HG03108 (cell line): ENCODE measurements around the gene RSRC1.
"Not testable (repeated sequence)": the region's sequence is repeated elsewhere in the genome, so short reads cannot be mapped to it uniquely, and the experiment has no call there.

Experiments used
- ATAC-seq: cut with Tn5 transposase; IDR thresholded peaks from one replicate; pipeline ENCODE4 v1.9.1; 2021; ENCODE audit warnings: moderate library complexity; ENCODE audit not compliant: unreplicated experiment

RSRC1 gene

DNA sequence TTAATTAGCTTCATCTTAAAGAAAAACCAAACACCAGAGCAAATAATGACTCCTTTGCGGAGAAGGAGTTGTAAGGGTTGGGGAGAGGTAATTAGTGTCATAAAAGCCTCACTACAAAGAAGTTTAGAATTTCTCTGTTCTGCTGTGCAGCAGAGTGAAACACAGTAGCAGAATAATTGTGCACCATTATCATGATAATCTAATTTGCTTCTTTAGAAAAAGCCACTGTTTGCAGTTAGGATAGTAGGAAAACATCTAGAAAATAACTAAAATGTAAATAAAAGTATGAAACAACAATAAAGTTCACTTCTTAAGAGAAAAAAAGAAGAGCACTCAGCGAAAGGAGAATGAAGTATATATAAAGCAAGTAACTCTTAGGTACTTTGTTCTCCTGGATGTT is 9.2 kb upstream of the RSRC1 start:
- no peak for ATAC-seq

DNA sequence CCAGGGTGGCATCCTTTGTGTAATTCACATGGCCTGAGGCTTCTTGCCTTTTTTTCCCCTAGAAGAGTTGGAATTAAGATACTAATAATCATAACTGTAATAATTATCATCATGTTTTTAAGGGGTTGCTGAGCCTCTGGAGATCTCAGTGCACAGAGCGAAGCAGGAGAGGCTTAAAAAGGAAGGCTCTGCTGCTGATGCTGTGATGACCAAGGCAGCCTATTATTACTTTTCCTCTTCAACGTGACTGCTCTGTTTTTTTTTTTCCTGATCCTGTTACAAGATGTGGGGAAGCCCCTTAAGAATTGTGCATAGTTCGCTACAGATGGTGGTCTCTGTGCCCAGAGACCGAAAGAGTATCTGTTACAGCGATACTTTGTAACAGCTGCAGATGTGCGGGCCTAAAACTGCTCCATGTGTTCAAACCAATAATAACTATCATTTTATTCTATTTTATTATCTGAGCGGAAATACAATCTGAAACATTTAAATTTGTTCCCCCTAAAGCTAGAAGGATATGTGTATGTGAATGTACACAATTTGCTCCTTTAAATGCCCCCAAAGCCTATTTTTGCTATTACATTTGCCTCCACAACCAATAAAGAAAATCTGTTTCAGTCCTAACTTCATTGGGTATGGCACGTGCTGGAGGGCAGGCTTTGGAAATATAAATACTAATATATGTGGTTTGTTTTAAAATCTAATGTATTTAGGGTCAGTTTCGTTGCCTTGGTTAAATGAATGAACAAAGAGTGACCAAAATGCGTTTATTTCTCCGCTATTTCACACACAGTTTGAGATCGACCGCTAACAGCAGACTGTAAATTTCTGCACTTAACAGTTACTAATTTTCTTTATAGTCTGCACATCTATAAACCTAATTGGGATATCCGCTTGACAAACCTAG is 8.3 kb upstream of the RSRC1 start:
- no peak for ATAC-seq

DNA sequence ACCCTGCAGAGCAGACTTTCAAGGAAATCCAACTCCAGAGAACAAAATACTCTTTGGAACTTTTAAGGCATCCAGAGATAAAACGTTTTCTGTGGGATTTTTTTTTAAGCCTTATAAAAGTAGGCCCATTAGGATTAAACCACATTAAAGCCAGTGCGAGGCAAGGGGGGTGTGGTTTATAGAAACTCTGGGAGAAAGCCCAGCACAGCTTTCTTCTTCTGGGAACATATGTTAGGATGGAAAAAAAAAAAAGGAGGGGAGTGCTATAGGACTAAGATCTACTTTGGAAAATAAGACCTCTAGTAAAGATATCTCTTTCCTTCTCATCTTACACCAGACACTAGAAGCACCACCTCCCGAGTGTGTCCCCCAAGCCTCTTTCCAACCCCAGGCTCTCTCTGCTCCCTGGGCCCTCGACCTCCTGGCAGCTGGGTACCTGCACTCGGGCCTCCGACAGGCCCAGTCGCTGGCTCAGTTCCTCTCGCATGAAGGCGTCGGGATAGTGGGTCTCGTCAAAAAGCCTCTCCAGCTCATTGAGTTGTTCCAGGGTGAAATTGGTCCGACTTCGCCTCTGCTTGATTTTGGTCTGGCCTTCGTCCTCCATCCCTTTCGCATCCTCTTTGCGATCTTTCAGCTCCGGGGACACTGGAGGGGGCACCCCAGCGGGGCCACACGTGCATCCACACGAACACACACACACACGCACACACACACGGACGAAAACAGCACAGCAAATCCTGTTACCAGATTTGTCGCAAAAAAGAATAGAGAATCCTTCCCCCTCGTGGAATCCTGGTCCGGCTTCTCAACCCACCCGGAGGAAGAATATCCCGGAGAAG is 7.4 kb upstream of the RSRC1 start:
- no peak for ATAC-seq

DNA sequence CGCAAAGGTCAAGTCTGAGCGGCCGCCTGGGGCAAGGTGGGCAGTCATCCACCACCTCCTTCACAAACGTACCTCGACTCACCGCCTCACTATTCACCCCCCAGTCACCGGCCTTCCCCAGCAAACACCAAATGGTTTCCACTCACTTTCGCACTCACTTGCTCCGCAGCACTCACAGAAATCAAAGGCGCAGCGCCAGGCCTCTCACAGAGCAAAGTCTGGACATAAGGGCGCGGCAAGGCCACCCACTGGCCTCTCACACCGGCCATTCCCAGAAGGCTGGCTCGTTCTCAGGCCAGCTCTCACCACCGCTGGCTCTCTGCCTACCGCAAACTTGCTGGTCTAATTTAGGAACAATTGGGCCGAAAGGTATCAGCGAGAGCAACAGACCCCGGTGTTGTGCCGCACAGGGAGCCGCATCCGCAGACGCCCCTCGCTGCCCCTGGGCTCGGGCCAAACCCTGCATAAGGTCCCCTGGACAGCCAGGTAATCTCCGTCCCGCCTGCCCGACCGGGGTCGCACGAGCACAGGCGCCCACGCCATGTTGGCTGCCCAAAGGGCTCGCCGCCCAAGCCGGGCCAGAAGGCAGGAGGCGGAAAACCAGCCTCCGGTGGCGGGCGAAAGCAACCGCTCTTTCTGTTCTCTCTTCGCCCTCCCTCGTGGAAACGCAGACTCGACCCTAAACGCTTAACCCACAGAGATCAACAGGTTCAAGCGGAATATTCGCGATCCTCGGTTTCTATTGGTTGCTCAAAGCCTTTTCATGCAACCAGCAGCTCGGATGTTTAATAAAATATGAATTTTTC is 6.6 kb upstream of the RSRC1 start:
- ATAC-seq, result peak; percentile 28

DNA sequence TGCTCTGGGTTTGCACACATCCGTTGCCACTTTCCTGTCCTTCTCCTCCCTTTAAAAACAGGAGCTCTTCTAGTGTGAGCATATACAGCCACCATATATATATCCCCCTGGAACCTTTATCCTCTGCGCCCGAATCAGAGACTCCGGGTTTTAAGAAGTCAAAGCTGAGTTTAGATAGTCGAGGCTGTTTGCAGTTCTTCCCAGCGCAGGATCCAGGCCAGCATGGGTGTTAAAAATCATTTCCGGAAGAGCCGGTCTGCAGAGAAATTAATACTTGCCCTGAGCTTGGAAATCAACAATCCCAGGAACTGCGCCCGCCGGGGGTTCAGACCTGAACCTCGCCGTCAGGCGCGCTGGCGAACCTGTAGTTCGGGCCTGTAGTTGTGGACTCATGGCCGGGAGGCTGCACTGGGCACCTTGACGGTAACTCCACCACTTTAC is 6.0 kb upstream of the RSRC1 start:
- no peak for ATAC-seq

DNA sequence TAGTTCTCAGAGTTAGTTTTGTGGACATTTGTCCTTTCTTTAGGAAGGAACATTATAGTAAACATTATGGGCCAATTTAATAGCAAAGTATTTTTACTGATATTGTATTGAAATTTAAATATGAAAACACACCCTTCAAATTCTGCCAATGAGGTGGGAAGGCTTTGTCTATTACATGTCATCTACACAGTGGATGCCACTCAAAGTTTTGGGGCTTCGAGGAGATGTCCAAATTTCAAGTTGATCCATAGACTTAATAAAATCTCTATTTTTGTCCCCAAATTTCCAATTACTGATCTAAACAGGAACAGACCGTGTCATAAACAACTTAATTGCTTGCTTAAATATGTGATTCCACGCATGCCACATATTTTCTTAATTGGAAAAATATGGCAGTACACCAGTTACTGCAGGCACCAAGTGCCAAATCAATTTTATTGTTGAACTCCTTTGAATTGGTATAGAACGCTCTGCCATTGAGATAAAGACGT is 5.4 kb upstream of the RSRC1 start:
- ATAC-seq, result no peak

DNA sequence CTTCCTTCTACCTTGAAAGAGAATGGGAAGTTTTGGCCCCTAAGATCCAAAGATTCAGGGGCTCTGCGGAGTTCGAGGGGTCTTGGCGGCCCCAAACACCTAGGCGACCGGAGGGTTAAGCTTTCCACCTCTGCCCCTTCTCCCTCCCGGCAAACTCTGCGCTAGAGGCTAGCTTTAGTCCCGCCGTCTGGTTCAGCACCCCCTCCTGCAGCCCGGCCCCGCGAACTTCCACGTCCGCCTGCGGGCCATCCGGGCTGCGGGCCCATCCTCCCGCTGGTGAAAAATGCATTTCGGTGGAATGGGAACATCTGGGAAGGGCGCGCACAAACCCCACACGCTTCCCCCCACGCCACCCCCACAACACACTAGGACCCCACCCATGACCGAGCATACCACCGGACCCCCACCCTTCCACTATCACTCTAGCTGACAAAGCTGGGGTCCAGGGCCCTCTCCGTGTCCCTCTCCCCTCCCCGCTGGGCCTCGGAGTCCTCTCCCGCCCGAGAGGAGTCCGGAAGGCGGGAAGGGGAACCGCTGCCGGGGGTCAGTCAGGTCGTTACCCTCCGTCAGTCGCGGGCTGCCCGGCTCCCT is 4.7 kb upstream of the RSRC1 start:
- no peak for ATAC-seq

DNA sequence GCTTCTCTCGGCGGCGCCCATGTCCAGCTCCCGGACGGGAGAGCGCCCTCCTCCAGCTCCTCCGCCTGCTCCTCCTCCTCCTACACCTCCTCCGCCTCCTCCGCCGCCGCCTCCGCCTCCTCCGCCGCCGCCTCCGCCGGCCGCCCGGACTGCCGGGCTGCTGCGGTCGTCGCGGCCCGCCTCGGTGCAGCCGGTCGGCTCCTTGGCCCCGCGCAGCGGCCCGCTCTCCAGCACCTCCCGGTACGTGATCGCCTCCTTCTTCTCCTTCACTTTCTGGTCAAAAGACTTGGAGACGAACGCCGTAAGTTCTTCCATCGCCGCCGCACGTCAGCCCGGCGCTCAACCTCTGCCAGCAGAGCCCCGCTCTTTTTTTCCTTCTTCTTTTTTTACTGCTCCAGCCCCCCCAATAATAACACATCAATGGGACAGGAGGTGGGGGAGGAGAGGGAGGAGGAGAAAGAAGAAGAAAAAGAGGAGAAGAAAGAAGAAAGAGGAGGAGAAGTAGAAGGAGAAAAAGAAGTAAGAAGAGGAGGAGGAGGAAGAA is 4.1 kb upstream of the RSRC1 start:
- ATAC-seq, result no peak

DNA sequence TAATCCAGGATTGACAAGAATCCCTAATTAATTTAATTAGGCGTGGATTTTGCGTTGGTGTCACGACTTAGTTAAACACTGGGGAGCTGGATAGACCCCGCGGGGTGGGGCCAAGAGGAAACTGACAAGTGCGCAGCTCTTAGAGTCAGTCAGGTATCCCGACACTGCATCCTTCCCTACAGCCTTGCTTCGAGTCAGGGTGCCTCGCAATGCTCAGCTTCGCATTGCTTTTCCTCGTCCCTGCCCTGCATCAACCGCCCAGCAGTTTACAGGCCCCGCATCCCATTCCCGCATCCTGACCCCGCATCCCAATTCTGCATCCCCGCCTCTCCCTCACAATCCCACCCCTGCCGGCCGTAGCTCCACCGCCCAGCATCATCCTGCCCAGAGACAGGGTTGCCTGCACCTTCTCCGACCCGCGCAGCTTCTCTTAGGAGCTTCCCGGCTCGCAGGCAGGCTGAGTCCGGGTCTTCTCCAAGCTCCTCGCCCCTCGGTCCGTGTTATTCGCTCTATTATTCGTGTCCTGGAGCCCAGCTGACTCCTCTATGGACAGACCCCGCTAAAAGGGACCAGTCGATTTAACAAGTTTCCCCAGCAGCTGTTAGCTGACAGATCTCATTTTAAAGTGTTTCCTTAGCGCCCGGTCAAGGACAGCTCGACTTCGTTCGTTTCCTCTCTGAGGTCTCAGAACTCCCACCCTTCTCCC is 3.0 kb upstream of the RSRC1 start:
- ATAC-seq, result no peak

DNA sequence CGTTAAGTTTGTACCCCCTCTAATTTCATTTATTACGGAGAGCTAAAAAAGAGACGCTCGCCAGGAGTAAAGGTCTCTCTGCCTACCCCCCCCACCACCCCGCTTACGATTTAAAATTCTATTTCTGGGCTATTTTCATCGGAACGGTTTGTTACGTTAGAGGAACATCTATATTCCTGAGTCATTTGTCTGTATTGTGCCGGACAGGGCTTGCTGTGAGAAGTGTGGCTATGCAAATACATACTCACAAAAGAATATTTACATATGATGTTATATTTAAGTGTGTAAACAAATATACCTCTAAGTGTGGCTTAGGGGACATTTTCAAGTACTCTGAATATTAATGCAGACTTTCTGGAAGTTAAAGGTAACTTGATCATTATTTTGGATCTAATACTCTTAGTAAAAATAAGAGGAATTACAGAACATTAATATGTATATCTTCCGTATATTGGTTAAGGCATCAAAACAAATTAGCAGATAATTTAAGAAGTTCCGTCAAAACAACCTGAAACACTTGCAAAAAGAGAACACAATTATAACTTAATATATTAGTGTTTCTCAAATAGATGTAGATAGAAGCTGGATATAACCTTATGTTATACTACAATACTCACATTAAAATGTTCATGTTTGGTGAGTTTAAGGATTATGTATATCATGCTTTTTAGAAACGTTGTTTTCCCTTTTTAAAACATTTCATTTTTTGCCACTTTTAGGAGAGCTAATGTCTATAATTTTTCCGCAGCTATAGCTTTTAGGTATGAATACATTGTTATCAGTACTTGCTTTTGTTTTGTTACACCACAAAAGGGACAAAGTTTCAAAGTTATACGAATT is 2.1 kb upstream of the RSRC1 start:
- ATAC-seq, result no peak

DNA sequence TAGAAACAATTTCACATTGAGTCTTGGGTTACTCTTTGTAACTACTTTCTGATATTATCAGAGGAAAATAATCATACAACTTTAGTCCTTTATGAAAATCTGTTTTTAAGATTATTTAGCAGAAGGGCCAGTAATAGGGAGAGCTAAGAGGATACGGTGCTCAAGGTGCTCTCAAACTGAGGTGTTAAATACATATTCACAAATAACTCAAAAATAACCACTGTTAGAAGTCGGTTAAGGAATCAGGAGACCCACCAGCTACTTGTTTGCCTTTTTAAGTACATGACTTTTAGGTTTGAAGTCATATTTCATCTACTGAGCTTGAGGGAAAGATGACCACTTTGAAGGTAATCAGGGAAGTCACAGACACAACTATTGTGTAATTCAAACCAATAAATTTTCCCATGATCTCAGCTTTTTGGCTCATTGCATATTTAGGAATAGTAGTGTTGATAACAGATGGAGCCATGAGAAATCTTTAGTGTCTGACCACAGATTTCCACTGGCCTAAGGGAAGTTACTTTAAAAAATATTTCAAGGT is 1.4 kb upstream of the RSRC1 start:
- no peak for ATAC-seq

DNA sequence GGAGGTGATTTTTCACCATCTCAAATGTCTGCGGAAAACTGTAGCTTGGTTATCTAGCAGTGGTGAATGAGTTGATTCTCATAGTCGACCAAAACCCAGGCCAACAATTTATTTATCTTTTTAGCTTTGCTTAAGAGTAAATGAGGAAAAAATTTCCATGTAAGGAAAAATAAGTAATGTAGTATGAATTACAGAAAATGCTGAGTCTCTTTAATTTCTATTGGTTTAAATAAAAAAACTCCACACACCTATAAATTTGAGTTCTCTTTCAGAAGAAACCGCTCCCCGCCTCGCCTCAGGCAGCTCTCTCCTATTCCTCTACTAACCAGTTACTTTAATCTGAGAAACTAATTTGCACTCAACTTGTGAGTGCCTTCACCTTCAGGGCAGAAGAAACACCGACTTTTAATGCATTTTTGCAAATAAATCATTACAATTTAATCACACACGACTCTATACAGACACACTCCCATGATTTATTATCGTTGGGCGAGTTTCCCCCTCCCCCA is 540 bp upstream of the RSRC1 start:
- ATAC-seq, result peak; percentile 7

DNA sequence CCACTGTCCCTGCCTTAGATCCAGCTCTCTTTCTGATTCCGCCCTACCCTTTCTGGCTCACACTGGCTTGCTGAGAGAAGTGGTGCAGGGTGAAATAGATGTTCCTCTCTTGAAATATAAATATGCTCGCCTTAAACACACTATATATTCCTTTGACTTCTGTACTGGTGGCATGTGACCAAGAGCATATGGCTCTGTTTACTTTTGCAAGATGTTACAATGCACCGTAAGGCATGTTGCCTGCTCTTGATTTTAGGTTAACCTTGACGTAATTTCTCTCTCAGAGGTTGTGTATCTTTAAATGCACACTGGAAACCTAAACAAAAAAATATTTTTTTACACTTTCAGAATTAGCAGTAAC is 749 bp downstream of the RSRC1 start:
- ATAC-seq, result no peak

DNA sequence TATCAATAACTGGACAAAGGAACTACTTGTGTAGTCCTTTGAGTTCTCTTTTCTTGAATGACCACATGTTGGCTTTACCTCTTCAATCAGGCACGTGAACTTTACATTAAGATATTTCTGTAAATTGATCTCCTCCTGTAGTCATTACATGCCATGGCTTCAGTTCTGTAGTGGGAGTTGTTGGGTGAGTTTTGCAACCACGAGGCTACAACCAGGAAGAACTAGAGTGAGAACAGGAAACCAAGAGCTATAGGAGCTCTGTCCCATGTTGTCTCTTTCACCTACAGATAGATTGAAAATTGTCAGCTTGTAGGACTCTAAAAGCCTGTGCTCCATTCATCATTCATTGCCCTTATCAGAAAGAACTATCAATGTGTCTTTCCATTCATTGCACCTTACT is 2.0 kb downstream of the RSRC1 start:
- no peak for ATAC-seq

DNA sequence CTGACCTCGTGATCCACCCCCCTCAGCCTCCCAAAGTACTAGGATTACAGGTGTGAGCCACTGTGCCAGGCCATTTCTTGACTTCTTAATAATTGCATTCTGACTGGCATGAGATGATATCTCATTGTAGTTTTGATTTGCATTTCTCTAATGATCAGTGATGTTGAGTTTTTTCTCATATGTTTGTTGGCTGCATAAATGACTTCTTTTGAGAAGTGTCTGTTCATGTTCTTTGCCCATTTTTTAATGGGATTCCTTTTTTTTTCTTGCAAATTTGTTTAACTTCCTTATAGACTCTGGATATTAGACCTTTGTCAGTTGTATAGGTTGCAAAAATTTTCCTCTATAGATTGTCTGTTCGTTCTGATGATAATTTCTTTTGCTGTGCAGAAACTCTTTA is 3.7 kb downstream of the RSRC1 start:
- ATAC-seq, result not testable (repeated sequence)

DNA sequence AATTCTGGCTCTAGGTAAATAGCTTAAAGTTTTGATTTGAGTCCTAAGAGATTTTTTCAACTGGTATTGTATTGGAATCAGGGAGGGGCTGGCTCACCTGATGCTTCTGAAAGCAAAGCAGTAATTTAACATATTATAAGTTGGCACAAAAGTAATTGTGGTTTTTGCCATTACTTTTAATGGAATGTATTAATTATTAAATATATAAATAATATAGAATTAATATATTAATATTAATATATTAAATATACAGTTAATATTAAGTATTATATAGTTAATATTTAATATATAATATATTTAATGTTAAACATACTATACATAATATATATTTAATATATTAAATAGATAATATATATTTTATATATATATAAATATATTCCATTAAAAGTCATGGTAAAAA is 10.4 kb downstream of the RSRC1 start:
- ATAC-seq, result no peak

DNA sequence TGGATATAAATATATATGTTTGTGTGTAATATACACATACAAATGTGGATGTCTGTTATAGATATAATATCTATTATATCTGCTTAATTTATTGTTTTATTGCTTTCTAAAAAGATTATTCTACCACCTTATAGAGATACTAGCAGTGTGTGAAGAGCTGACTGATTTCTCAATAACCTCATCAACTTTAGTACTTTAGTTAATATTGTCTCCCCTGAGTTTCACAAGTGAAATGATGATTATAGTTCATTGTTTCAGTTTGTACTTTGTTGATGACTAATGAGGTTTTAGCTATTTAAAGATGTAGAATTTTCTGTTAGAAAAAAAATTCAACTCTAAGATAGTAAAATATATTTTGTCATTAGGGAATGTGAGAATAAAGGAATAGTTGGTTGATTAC is 11.4 kb downstream of the RSRC1 start:
- peak; percentile 66 for ATAC-seq

DNA sequence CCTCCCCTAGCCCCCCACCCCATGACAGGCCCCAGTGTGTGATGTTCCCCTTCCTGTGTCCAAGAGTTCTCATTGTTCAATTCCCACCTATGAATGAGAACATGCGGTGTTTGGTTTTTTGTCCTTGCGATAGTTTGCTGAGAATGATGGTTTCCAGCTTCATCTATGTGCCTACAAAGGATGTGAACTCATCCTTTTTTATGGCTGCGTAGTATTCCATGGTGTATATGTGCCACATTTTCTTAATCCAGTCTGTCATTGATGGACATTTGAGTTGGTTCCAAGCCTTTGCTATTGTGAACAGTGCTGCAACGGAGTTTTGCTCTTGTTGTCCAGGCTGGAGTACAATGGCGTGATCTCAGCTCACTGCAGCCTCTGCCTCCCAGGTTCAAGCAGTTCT is 12.8 kb downstream of the RSRC1 start:
- not testable (repeated sequence) for ATAC-seq
